K562 (cell line): ENCODE results near the gene GALM. TPM values are rescaled to one million over a fixed set of nuclear protein-coding genes. Genes with fewer than 3 reads are reported as not detected.

Source experiments
- ARNT ChIP-seq, 2 experiments: fragments of 450-650 bp; IDR thresholded peaks; 2 replicates each; pipeline ENCODE4 v1.6.1; 2016; ENCODE audit warnings: mild to moderate bottlenecking in 1 of 2
- CHAMP1 ChIP-seq: fragments of 450-650 bp; IDR thresholded peaks from 2 replicates; pipeline ENCODE4 v1.6.1; 2016; ENCODE audit warnings: mild to moderate bottlenecking
- ELF1 ChIP-seq: fragments of 200-800 bp; sonication (Bioruptor generic); IDR thresholded peaks from 2 replicates; pipeline ENCODE4 v1.6.1; 2016; ENCODE audit warnings: missing genetic modification characterization, missing compliant biosample characterization
- FOXJ2 ChIP-seq: fragments of 200-800 bp; sonication (Bioruptor generic); IDR thresholded peaks from 2 replicates; pipeline ENCODE4 v1.6.1; 2016; ENCODE audit warnings: missing genetic modification characterization, missing compliant biosample characterization
- NBN ChIP-seq: fragments of 450-650 bp; IDR thresholded peaks from 2 replicates; pipeline ENCODE4 v1.6.1; 2016; ENCODE audit warnings: low read depth, mild to moderate bottlenecking
- SMARCC2 ChIP-seq: fragments of 450-650 bp; IDR thresholded peaks from 2 replicates; pipeline ENCODE4 v1.6.1; 2017; ENCODE audit warnings: antibody characterized with exemption, moderate library complexity, mild to moderate bottlenecking, low read depth
- ZNF586 ChIP-seq: fragments of 450-650 bp; formaldehyde crosslinking; conservative IDR thresholded peaks from 2 replicates; pipeline ENCODE4 v1.4.0; 2020; ENCODE audit warnings: mild to moderate bottlenecking, moderate library complexity
- polyA plus RNA-seq, 8 experiments: library from polyadenylated mRNA; depleted of rRNA in 4 of 8; stranded (reverse) in 5 of 8; unstranded in 3 of 8; fragments of >200 nt; fragmentation: Nextera tagmentation in 2 of 8; fragmentation: Illumina TruSeq in 1 of 8; extraction: Ambion mirVana in 2 of 8; extraction: Trizol in 1 of 8; gene quantifications; 2 replicates each; pipeline versions ENCODE4 v1.2.1 to v1.2.3, GENCODE V29; 2011 to 2014; ENCODE audit warnings: inconsistent platforms in 1 of 8, missing spikeins in 1 of 8
- total RNA-seq, 7 experiments: library from RNA; depleted of rRNA in 6 of 7; stranded (reverse); fragments of >200 nt in 6 of 7; fragmentation: Illumina TruSeq in 2 of 7; extraction: Trizol in 2 of 7; gene quantifications; 2 replicates each; pipeline versions ENCODE4 v1.2.1 to v1.2.3, GENCODE V29; 2011 to 2021; ENCODE audit warnings: low replicate concordance in 1 of 7

The GALM gene
- total and polyA plus RNA-seq, 9 of the 15 experiments (the other 6 are each of a cell fraction or from before 2014, with no cell fraction given): 22.1 to 51.7 (median 27.9) TPM

- peak; percentile 86; the same call in 1 of the 2 replicates for TF ChIP-seq CHAMP1
- TF ChIP-seq FOXJ2 (tag): 0 out of 2 replicates have a peak, but pooled peaks have one; percentile 41
- peak; percentile 46; the same call in 1 of the 2 replicates for TF ChIP-seq ELF1 (tag)
- TF ChIP-seq ARNT (IDR thresholded peaks at IDR 0.05): peak; percentile 93 to 97
- TF ChIP-seq ZNF586: peak; percentile 81
- TF ChIP-seq SMARCC2: peak; percentile 84; the same call in 1 of the 2 replicates
- TF ChIP-seq NBN: peak; percentile 94
These were observed 22.0 kb upstream of the GALM start (continued) for GRCh38 chr2:38643683-38644511.
